GM23248 (cell line): ENCODE data around the gene ABCC12.

Experiments used
- EZH2 ChIP-seq: fragments of 200-600 bp; sonication (generic); IDR thresholded peaks from 2 replicates; pipeline ENCODE4 v1.6.1; 2018; ENCODE audit warnings: antibody characterized with exemption, mild to moderate bottlenecking; ENCODE audit not compliant: insufficient read depth, poor library complexity, severe bottlenecking
- EZH2phosphoT487 ChIP-seq: fragments of 200-600 bp; sonication (generic); IDR thresholded peaks from 2 replicates; pipeline ENCODE4 v1.6.1; 2018; ENCODE audit warnings: antibody characterized with exemption, moderate library complexity, mild to moderate bottlenecking, low read depth; ENCODE audit not compliant: insufficient read depth

GRCh38 chr16:48161906-48162305 lies 6.1 kb upstream of the ABCC12 start:
- TF ChIP-seq EZH2phosphoT487 (no peak), EZH2 (no peak)
